Large intestine (tissue), 3 donors: Measurements from ENCODE around the gene CLDND1. TPM values are rescaled to one million over a fixed set of nuclear protein-coding genes. Genes with fewer than 3 reads are reported as not detected.

Experiments
- DNase-seq, 2 donors: peaks; one replicate each; pipeline versions ENCODE4 v3.0.0 to v3.0.0-alpha.2; 2013
- H3K27ac ChIP-seq: one replicate; pipeline ENCODE4 v1.5.1; 2013; ENCODE audit warnings: low read length
- H3K27me3 ChIP-seq: 2 replicates; pipeline ENCODE4 v1.6.1; 2013; ENCODE audit warnings: low read length; ENCODE audit not compliant: control insufficient read depth, insufficient read depth
- H3K36me3 ChIP-seq: 2 replicates; pipeline ENCODE4 v1.6.1; 2013; ENCODE audit warnings: low read length; ENCODE audit not compliant: control insufficient read depth, insufficient read depth
- H3K4me1 ChIP-seq: one replicate; pipeline ENCODE4 v1.6.1; 2013; ENCODE audit warnings: low read length; ENCODE audit not compliant: control insufficient read depth, insufficient read depth
- H3K4me3 ChIP-seq: one replicate; pipeline ENCODE4 v1.5.1; 2013; ENCODE audit warnings: low read length
- H3K9me3 ChIP-seq: one replicate; pipeline ENCODE4 v1.6.1; 2013; ENCODE audit warnings: mild to moderate bottlenecking, low read depth, low read length, moderate library complexity; ENCODE audit not compliant: control insufficient read depth
- WGBS: methylation state at CpG from one replicate; pipeline ENCODE4 v1.1.5; 2013; ENCODE audit warnings: low lambda C conversion rate; ENCODE audit not compliant: insufficient coverage; 5-methylcytosine and 5-hydroxymethylcytosine counted together
- polyA plus RNA-seq: library from polyadenylated mRNA; unstranded; fragments of 120-200 nt; gene quantifications from one replicate; pipeline ENCODE4 v1.2.1, GENCODE V29; 2013

CLDND1 gene
- polyA plus RNA-seq, 1 donor, result 111 TPM

DNA sequence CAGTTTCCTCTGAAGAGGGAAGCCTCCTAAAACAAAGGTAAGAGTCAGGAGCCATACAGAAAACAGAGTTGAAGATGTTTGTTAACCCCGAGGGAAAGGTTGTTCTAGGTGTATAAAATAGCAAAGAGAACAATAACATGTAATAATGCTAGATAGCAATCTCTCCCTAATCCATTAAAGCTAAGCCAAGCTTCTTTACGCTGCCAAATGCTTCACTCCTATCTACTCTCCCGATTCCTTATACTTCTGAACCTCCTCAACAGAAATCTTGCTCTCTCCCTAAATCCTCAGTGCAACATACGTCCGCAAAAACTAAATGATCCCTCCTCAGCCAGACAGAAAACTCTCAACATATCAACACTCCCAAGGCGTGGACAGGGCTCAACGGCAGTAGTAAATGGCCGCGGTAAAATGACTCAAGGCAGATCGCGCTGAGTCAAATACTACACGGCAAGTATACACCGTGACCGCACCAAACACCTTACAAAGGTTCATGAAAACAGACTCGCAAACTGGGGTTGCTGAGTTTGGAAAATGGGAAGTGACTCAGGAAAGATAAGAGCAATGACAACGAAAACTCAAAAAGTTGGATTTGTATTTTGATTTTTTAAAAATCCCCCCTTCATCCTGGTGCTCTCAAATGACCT is 682 bp downstream of the CLDND1 start:
- H3K27me3 ChIP-seq, result no peaks in the 10 kb centered on the region
- peak; percentile 51 to 75 for DNase-seq
- peaks cover 3% of the 10 kb centered on the region for H3K4me1 ChIP-seq
- peak overlapping the region; percentile 84 for H3K27ac ChIP-seq
- H3K9me3 ChIP-seq, result no peaks in the 10 kb centered on the region
- no CpG with 5 or more reads among the region's 16 CpGs for WGBS
- peak overlapping the region; percentile 61 for H3K4me3 ChIP-seq
- H3K36me3 ChIP-seq, result peaks cover 14% of the 10 kb centered on the region

DNA sequence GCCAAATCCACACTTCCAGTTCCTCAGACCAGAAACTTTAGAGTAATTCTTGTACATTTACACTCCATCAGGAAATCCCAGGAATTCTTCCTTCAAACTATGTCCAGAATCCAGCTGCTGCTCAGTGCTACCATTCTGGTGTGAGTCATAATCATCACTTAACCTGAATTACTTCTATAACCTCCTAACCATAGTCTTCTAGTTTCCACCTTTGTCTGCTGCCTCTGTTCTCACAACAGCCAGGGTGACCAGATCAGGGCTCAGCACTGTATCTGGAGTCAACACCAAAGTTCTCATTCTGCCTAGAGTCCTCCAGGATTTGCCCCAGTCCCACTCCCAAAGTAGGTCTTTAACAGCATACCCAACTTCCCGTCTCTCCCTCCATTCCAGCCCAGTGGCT is 3.4 kb downstream of the CLDND1 start:
- no peak for DNase-seq
- H3K27ac ChIP-seq, result no peak overlapping the region
- peaks cover 3% of the 10 kb centered on the region for H3K4me1 ChIP-seq
- no peak overlapping the region for H3K4me3 ChIP-seq
- no CpG with 5 or more reads among the region's 1 CpG for WGBS
- no peaks in the 10 kb centered on the region for H3K9me3 ChIP-seq
- H3K27me3 ChIP-seq, result no peaks in the 10 kb centered on the region
- H3K36me3 ChIP-seq, result peaks cover 24% of the 10 kb centered on the region

DNA sequence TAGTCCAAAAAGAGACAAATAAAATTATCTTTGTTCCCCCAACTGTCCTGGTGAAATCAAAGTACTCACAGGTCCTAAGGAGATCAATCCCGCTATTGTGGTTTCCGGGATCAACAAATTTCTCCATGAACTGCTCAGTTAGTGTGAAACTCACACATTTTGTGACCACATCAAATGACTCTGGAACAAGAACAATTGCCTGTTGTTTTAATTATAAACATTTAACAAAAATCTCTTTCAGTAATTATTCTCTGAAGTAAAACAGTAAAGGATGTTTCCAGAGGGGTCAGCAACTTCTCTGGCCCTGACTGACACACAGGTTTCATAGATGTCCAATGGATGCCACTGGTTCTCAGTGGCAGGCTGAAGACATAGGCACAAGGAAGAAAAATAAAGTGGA is 3.9 kb downstream of the CLDND1 start:
- Histone ChIP-seq H3K9me3 (no peaks in the 10 kb centered on the region), H3K36me3 (peaks cover 24% of the 10 kb centered on the region), H3K4me3 (no peak overlapping the region), H3K27ac (no peak overlapping the region), H3K4me1 (peaks cover 3% of the 10 kb centered on the region), H3K27me3 (no peaks in the 10 kb centered on the region)
- DNase-seq, result no peak
- no CpG with 5 or more reads among the region's 2 CpGs for WGBS

DNA sequence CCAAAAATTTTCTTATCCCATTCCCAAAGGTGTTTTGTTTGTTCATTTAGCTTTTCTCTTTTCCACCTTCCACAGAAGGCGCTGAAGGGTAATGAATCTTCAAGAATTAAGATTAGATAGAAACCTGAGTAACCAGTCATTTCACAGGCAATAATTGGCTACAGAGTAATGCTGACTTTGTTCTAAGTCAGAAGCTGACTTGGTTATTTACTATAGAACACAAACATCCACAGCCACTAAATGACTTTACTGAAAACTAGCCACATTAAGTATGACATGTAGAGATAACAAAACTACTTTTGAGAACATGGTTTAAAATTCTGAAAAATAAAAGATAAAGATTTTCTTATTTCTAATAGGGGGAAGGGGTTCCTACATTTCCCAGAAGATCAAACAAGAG is 7.8 kb downstream of the CLDND1 start:
- Histone ChIP-seq H3K27ac (no peak overlapping the region), H3K4me1 (no peaks in the 10 kb centered on the region), H3K27me3 (no peaks in the 10 kb centered on the region), H3K36me3 (peaks cover 23% of the 10 kb centered on the region), H3K9me3 (no peaks in the 10 kb centered on the region), H3K4me3 (no peak overlapping the region)
- peak in 1 of 2 donors; percentile 7 for DNase-seq
- WGBS, result 80% methylated on average over 1 of the region's 1 CpG

DNA sequence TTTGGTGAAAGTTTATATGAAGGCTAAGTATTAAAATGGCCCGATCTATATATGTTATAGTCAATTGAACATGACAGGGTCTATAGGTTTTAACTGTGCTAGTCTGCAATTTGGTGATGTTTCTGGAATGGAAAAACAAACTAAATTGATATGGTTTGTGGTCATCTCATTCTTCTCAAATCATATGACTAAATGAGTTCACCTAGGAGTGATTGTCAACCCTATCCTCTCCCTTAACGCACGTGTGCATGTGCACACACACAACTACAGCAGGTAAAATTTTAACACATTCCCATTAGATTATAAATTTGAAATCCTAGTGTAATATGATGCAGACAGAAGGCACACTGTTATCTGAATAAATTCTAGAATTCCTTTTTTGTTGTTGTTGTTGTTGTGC is 9.0 kb downstream of the CLDND1 start:
- H3K36me3 ChIP-seq, result peaks cover 17% of the 10 kb centered on the region
- H3K27me3 ChIP-seq, result no peaks in the 10 kb centered on the region
- no peaks in the 10 kb centered on the region for H3K9me3 ChIP-seq
- no peak overlapping the region for H3K4me3 ChIP-seq
- 100% methylated on average over 1 of the region's 3 CpGs for WGBS
- DNase-seq, result no peak
- H3K27ac ChIP-seq, result no peak overlapping the region
- no peaks in the 10 kb centered on the region for H3K4me1 ChIP-seq

DNA sequence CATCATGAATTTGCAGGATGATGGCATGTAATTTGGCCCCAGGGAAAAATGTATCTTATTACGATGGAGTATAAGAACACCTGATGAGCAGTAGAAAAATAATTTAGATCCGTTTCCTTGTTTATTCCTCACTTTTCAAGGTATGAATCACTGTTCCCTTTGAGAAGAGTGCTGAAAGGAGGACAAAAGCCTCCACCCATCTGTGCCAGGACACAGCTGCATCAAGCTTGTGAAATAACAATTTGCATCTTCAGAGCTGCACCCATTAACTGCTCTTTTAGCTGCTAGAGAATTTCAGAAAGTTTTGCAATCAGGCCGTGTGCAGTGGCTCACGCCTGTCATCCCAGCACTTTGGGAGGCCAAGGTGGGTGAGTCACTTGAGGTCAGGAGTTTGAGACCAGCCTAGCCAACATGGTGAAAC is 9.6 kb downstream of the CLDND1 start:
- no CpG with 5 or more reads among the region's 4 CpGs for WGBS
- H3K4me1 ChIP-seq, result no peaks in the 10 kb centered on the region
- H3K9me3 ChIP-seq, result no peaks in the 10 kb centered on the region
- no peaks in the 10 kb centered on the region for H3K27me3 ChIP-seq
- no peak for DNase-seq
- no peak overlapping the region for H3K4me3 ChIP-seq
- H3K27ac ChIP-seq, result no peak overlapping the region
- H3K36me3 ChIP-seq, result peaks cover 15% of the 10 kb centered on the region

DNA sequence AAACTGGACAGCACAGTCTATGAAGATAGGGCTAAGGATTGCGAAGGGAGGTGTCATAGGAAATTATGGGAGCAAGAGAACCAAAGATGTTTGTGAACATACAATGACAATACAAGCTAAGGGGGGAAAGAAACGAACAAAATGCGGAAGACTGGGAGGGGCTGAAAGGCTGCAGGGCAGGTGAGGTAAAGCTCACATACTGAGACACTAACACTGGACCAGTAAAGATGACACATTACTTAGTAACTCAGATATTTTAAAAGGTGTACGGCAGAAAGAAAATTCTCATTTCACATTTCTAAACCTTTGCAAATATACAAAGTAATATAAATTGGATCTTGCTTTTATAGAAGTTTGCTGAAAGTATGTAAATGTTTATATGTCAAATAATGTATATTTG is 10.1 kb downstream of the CLDND1 start:
- no peak overlapping the region for H3K27ac ChIP-seq
- H3K27me3 ChIP-seq, result no peaks in the 10 kb centered on the region
- WGBS, result 90% methylated on average over 2 of the region's 4 CpGs
- no peak for DNase-seq
- H3K36me3 ChIP-seq, result peaks cover 14% of the 10 kb centered on the region
- H3K4me1 ChIP-seq, result no peaks in the 10 kb centered on the region
- H3K4me3 ChIP-seq, result no peak overlapping the region
- H3K9me3 ChIP-seq, result no peaks in the 10 kb centered on the region

DNA sequence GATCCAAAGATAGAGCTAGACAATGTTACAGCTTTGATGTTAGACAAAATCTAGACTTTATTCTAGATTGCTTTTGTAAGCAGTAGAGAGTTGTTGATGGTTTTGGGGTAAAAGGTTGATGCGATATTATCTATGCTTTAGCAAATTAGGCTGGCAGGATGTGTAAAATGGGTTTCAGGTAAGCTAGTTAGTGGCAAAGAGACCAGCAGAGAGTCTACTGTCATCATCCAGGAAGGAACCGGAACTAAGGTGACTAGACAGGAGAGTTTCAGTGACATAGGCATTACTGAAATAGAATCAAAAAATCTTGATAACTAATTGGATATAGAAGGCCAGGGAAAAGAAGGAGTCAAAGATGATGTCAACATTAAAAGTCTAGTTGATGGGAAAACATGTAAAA is 14.1 kb downstream of the CLDND1 start:
- H3K9me3 ChIP-seq, result no peaks in the 10 kb centered on the region
- H3K27me3 ChIP-seq, result no peaks in the 10 kb centered on the region
- H3K36me3 ChIP-seq, result peaks cover 2% of the 10 kb centered on the region
- H3K4me1 ChIP-seq, result no peaks in the 10 kb centered on the region
- no peak overlapping the region for H3K4me3 ChIP-seq
- no peak for DNase-seq
- WGBS, result 100% methylated on average over 2 of the region's 2 CpGs
- H3K27ac ChIP-seq, result no peak overlapping the region

DNA sequence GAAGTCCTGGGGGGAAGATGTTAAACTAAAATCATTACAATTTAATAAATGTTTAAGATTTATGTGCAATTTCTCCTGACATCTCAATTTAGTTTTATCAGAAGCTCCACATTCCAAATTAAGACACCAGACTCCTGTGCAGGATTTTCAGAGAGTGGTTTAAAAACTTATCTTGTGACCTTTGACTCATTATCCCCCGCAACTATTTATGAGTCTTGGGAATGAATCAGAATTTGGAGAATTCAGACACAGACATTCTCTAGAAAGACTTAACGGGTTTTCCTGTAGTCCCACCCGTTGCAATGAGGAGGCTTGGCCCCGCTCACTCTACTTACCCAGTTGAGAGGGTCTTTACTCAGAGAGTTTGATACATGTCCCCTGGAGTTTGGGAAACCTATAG is 18.2 kb downstream of the CLDND1 start:
- Histone ChIP-seq H3K9me3 (no peaks in the 10 kb centered on the region), H3K36me3 (no peaks in the 10 kb centered on the region), H3K27ac (no peak overlapping the region), H3K27me3 (no peaks in the 10 kb centered on the region), H3K4me3 (no peak overlapping the region), H3K4me1 (no peaks in the 10 kb centered on the region)
- no CpG with 5 or more reads among the region's 4 CpGs for WGBS
- no peak for DNase-seq

DNA sequence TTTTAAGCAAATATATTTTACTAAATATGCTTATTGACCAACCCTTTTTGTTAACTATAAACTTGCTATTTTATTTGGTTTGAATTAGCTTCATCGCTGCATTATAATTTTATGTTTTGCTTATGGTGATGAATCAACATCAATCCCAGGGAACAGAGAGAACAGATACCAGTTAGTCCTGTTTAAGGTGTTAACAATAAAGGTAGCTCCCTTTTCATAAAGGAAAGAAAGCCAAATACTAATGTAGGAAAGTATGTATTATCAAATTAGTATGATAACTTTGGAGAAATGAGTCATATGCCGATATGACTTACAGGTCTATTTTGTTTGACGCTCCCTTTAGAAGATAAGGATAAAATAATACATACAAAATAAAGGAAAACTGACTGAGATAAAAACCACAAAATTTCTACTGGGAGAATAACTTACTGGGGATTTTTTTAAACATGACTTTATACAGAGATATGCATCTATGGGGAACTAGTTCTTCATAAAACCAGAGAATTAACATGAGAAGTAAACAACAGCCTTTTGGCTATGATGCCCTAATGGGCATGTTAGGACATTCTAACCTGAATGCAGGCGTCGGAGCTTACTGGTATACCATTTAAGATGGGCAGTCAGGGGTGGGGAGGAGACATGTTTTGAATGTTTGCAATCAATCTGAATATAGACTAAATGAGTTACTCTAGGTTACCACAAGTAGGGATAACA is 20.7 kb downstream of the CLDND1 start:
- Histone ChIP-seq H3K4me1 (no peaks in the 10 kb centered on the region), H3K27ac (no peak overlapping the region), H3K36me3 (no peaks in the 10 kb centered on the region), H3K27me3 (no peaks in the 10 kb centered on the region), H3K4me3 (no peak overlapping the region), H3K9me3 (no peaks in the 10 kb centered on the region)
- 95% methylated on average over 3 of the region's 5 CpGs for WGBS
- no peak for DNase-seq

DNA sequence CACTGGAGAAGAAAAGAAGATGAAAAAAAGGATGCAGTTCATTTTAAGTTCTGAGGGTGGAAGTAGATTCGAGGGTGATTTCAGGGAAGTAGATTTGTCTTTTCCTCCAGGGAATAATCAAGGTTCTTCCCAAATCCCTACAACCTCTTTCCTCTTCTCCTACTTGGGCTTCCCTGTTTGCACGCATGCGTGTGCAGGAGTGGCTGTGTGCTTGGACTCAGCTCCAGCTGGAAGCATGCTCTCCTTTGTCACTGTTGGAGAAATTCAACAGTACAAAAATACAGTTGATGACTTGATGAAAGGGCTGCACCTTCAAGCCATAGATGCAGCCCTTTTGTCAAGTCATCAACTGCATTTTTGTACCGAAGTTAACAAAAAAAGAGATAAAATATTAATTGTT is 21.4 kb downstream of the CLDND1 start:
- Histone ChIP-seq H3K36me3 (no peaks in the 10 kb centered on the region), H3K27ac (no peak overlapping the region), H3K4me3 (no peak overlapping the region), H3K27me3 (no peaks in the 10 kb centered on the region), H3K4me1 (no peaks in the 10 kb centered on the region), H3K9me3 (no peaks in the 10 kb centered on the region)
- DNase-seq, result no peak
- 89% methylated on average over 3 of the region's 4 CpGs for WGBS
